GM18861 (cell line): ENCODE data around the gene CCDC85C.

ENCODE experiments used
- ATAC-seq: cut with Tn5 transposase; IDR thresholded peaks from one replicate; pipeline ENCODE4 v1.9.1; 2021; ENCODE audit not compliant: unreplicated experiment

CCDC85C gene

DNA sequence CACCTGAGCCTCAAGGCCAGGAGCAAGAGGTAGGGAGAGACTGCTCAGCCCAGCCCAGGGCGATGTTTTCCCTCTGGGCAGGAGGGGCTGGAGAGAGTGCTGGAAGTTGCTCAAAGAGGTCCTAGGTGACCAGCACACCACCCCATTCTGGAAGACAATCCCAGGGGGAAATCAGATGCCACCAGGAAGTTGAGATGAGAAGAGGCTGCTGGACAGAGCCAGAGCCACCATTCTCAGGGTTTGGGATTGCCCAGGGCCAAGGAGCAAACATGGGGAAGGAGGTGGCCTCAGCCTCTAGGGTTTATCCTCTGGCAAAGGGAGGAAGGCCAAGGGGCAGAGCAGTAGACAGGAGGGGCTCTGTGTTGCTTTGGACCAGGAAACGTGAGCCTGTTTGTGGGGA, 11.6 kb downstream of the CCDC85C start:
- ATAC-seq, result no peak

DNA sequence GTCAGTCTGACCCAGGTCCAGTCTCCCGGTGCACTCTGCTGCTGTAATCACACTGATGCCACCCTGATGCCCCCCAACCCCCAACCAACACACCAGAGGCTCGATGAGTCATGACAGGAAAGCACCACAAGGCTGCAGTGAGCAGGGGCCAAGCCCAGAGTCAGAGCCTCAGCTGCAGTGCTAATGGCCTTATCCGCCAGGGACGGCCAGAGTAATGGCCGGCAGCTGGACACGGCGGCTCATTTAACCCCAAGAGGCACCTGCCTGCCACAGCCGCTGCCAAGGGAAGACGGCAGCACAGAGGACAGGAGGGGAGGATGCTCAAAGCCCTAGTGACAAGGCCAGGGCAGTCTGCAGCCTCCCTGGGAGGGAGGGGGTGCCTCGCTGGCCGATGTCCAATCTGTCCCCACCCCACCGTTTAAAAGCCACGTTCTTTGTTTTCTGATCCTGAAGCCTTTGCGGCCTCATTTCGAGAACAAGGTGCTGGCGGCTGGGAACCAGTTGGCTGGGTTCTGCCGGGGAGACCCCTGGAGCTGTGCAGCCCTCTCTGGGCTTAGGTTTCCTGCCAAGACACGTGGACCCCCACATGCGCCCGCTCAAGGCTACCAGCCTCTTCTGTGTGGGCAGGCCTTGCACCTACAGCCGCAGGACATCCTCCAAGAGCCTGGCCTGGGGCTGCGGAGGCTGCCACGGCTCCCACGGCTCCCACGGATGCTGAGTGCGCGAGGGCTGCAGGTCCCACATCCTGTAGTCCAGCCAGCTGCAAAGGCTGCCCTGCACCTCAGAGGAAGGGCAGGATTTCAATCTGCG, 13.1 kb downstream of the CCDC85C start:
- ATAC-seq, result no peak

DNA sequence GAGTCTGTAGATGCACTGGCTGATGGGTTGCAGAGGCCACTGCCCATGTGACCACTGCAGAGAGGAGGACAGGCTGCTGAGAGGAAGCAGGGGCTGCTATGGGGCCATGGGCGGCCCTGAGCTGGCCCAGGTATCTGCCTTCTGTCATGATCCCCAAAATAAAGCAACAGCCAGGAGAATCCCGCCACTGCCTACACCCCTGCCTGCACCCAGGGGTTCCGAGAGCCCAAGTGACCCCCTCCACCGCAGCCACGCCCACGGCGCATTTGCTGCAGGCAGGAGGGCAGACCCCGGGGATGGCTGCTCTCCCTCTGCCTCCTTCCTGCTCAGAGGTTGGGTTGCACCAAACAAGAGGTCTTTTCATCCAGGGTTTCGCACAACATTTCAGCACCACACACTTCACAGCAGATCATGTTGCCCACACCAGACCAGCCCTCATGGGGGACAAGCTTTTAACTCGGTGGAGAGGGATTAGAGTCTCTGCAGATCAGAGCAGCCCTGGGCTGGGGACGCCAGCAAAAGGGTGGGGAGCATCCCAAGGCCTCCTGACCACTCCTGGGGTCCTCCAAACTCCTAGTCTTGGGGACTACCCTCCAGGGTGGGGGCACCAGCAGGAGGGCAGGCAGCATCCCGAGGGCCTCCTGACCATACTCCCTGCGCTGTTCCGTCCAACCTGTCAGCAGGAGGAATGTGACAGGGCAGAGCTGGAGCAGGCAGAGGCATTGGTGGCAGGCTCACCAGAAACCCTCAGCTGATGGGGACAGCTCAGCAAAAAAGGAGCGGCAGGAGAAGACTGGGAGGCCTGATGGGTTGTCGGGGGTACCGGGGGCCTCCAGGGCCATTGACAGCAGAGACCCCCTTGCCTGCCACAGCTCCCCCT, 14.1 kb downstream of the CCDC85C start:
- no peak for ATAC-seq

DNA sequence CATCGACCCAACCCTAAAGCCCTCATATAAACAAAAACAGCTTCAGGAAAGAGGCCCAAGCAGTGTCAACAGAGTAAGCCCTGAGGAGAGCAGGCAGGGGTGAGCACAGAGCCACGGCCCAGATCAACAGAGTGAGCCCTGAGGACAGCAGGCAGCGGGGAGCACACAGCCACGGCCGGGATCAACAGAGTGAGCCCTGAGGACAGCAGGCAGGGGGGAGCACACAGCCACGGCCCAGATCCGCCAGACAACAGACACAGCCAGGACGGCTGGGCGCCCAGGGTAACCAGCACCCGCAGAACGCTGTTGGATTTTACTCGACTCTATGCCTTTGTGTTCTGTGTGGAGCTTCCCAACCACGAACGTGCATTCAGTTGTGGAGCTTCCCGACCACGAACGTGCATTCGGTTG, 15.0 kb downstream of the CCDC85C start:
- no peak for ATAC-seq

DNA sequence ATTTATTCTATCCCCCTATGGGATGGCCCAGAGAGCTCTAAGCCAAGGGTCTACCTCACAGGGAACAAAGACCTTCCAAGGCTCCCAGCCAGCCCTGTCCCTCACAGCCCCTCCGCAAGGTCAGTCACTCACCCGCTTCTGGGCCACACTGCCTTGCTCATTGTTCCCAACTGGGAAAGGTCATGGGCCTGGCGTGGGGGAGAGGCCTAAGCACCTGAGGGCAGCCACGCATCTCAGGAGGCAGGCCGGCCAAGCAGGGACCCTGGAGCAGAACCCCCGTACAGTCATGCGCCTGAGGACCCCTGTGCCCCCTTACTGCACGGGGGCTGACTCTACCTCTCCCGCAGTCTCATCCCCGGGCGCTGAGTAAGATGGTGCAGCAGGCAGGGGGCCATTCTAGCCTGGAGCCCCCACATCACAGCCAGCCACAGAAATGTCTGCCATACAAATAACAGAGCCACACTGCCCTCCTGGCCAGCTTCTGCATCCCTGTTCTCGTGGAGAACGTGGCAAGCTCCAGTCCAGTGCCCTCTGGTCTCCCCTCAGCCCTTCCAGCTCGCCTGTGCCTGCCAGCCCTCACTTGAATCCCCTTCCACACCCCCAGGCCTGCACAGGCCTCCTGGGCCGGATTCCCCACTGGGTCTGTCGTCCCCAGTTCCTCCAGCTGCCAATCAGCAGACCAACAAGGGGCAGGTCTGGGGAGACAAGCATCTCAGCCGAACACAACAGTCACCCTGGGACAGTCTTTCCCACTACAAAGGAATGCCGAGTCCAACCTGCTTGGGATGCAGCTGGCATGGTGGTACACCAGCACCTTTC, 16.3 kb downstream of the CCDC85C start:
- no peak for ATAC-seq

DNA sequence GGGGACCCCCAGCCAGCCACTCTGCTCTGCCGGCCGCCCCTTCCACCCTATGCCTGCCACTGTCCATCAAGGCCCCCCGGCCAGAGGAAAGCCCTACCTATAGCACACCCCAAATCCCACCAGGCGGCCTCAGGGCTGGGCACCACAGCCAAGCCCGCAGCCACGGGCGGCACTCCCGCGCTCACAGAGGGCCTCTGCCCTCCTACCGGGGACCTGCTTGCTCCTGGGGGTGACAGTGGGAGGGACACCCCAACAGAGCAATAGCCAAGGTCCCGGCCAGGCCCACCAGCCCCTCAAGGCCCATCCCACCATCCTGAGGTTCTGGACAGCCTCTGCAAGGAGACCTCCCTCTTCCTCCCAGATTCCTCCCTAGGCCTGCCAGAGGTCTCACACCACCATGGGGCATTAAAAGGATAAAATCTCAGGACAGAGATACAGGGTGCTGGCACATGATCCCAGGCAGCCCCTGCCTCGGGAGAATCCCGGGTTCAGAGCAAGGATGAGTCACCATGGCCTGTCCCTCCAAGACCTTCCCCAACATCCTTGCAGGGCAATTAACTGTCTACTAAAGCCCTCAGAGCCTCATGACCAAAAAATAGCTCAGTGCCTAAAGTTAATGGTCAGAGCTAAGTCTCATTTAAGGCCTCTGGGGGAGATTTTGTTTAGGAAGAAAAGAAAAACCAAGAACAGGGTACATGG, 17.1 kb downstream of the CCDC85C start:
- ATAC-seq, result no peak

DNA sequence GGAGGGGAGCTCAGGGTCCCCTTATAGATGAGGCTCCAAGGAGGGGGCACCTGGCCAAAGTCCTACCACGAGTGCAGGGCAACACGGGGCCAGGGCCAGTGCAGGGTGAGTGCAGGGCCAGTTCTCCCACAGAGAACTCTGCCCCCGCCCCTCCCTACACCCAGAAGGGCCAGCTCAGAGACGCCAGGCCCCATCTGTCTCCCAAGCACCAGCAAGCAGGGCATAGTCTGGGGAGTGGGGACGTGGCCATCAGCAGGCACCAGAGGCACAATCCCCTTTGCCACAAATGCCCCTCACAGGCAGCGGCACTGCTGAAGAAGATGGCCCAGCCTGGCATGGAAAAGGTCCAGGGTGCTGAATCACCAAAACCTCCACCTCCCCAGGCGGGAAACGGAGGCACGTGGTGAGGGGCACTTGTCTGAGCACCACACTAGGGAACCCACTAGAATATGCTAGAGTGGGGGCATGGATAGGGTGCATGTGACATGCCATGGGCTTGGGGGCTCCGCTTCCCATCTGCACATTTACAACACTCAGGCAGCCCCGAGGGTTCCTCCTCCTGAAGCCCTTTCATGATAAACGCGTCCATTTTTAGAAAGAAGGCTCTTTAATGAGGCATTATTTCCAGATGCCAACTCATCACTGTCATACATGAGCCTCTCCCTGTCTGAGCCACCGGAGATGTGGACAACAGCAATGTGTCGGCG, 17.8 kb downstream of the CCDC85C start:
- ATAC-seq, result no peak

DNA sequence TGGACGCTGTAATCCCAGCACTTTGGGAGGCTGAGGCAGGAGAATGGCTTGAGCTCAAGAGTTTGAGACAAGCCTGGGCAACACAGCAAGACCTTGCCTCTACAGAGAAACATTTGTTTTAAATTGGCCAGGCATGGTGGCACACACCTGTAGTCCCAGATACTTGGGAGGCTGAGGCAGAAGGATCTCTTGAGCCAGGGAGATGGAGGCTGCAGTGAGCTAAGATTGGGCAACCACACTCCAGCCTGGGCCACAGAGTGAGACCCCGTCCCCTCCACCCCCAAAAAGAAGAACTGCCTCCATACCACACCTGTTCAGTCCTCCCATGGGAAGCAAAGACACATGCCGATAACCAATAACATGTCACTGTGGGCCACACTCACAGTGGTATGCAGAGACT, 19.2 kb downstream of the CCDC85C start:
- no peak for ATAC-seq

DNA sequence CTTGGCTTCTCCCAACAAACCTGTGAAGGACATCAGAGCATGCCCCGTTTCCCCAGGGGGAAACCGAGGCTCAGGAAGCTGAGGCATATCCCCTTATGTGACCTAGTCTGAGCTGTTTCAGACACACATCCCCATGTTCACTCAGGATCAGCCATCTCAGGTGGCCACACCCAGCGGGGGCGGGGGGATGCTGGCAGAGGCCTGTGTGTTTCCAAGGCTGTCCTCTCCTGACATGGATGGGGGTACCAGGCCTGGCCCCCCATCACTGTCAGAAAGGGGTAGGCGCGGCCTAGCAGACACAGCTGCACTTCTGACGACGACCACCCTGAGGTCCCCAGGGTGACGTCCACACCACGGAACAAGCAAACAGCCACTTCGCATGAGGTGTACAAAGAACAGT, 22.1 kb downstream of the CCDC85C start:
- no peak for ATAC-seq

DNA sequence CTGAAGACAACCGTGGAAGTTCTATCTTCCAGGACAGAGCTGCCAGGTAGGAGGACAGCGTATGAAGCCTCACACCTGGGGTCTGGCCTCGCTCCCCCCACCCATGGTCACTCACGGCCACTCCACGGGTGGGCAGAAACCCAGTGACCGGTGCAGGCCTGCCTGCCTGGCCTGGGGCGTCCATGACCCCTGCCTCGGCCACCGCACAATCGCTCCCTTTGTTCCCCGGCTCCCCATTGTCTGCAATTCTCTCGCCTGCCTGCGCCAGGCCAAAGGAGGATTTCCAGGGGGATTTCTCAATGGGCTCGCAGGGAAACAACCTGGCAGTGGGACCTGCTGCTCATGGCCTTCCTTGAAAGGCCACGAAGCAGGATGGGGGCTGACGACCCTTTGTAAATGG, 22.6 kb downstream of the CCDC85C start:
- no peak for ATAC-seq

DNA sequence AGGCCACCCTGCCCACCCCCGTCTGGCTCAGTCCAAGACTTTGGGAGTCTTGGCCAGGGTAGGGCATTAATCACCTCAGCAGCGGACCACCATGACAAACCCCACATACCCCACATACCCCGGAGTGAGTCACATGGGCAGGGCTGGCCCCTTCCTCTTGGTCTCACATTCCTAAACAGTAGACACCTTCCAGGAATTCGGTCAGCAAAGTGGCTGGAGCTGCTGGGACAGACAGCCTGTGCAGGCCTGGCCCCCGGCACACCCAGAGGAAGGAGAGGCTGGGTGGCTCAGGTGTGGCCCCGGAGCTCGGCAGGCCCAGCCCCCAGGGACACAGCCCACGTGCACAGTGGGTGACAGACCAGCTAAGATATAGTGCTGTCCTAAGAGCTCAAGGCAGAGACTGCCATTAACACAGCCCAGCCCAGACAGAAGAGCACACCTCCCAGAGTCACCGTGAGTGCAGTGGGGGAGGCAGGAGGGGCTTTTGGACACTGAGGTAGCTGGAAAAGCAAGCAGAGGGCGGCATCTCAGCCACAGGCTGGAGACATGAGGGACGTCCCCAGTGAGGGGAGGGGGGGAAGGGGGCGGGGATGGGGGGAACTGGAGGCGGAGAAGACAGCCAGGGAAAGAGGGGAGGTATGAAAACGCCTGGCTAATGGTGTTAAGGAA, 24.0 kb downstream of the CCDC85C start:
- no peak for ATAC-seq

DNA sequence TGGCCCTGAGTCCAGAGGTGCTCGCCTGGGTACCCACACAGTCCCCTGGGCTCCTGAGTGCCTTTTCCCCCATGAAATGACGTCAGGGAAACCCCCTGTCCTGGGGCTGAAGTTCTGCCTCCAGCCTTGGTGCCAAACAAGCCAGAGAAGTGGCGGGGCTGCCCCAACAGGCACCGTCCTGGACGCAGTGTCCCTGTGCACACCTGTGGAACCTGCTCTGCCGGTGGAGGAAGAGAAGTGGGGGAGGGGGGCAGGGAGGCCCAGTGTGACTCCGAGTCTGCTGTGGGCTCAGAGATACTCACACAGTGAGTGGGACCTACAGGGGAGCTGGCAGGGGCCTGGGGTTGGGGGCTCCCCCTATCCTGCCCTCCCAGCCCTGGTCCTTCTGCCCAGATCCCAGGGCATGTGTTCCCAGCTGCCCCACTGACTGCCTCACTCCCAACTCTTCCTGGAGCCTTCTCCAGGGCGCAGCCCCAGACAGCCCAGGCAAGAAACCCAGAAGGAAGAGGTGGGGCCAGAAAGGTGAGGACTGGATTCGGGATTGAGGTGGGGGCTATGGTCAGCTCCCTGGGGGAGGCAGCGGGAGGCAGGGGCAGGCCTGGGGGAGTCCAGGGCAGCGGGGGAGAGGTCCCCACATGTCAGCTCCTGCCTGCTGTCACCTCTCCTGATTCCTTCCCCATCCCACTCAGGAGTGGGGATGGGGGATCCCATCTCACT, 24.7 kb downstream of the CCDC85C start:
- no peak for ATAC-seq

DNA sequence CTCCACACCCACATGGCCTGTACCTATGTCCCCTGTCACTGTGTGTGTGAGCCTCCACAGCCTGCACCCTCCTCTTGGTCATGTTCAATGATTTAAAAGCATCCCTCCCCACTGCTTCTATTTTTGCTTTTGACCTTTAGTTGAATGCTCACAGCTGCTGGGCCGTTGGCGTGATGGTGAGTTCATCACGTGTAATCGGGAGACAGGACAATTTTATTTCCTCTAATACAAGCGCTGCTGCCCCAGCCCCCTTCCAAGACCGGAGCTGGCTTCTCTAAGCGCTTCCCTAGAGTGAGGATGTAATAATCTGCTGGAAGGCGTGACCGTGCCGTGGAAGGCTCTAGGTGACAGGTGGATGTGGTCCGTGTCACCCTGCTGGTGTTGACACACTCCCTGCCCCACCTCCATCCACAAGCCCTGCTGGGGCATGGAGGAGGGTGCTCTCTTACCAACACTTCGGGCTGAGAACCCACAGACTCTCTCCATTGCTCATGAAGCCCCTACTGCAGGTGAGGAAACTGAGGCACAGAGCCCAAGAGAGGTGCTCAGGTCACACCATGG, 25.4 kb downstream of the CCDC85C start:
- no peak for ATAC-seq

DNA sequence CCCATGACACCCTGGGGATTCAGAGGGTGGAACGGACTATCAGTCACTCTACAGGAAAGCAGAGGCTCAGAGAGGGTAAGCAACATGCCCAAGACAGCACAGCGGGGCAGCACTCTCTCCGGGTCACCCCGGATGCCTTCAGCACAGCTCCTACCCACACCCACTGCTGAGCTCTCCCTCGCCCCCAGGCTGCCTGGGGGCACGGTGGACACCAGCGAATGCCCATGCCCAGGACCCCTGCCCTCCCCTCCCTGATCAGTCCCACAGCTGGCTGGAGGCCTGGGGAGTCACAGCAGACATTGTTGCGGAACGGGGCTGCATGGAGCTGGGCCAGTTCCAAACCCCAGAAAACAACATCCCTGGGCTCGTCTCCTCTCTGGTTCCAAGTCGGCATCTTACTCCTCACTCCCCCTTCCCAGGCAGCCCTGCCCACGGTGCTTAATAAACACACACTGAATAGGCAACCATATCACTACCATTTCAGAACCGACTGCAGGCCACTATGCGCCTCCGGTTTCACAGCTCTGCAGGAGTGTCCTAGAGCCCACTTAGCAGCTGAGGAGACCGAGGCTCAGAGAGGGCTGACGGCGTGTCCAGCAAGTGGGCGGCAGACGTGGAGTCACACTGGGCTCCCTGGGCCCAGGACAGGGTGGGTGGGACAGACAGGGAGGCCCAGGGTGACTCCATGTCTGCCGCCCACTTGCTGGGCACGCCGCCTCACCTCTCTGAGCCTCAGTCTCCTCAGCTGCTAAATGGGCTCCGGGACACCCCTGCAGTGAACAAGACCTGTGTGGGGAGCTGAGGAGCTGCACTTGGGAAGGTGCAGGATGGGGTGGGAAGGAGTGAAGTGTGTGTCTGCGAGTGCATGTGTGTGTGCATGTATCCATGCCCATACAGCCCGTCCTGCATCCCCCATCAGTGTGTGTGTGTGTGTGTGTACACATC, 27.0 kb downstream of the CCDC85C start:
- no peak for ATAC-seq

DNA sequence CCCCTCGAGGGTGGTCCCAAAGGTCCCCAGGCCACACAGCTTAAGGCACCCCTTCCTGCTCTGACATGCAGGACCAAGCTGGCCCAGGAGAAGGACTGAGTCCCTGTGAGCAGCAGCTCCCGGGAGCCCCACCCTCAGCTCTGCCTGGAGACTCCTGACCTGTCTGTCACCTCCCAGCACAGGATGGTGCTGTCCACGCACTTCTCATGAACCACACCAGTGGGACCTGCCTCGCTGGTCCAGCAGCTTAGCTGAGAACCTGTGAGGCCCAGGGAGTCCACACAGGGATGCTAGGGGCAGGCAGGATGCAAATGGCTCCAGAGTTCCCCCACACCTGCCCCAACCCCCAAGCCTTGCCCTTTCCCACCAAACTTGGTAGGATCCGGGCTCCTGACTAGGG, 27.7 kb downstream of the CCDC85C start:
- ATAC-seq, result no peak

DNA sequence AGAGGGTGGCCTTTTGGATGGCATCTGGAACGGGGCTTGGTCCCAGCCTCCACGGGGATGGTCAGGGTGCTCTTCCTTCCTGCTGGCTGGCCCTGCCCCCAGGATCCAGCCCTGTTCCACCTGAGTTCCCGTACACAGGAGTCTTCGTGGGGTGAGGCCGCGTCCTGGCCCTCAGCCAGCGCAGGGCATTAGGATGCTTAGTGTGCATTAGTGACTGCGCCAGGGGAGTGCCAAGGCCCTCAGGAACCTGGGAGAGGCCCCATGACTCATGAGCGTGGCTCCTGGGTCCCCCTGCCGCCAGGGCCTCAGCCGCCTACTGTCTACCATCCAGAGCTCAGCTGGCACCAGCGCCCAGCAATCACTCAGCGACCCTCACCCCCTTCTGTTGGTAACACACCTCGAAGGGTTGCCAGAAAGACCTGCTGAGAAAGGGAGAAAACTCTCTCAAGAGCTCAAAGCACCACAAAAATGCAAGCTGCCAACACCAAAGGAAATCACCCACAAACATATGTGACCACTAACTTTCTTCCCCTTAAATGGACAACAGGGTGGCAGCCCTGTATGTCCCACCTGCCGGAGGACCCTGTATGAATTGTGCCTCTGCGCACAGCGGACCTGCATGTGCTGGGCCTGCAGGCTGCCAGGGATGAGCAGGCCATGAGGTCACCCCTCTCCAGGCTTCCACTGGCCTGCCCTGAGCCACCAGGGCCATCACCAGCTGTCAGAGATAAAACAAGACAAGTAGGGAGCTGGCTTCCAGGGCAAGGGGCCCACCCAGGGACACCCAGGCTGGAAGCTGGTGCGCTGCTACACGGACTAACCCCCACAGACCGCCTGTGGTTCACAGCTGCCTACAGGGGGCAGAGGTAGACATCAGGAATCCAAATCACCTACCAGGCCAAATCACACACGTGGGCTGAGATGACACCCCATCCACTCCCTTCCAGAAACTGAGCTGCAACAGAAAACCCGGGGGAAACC, 28.7 kb downstream of the CCDC85C start:
- no peak for ATAC-seq
